Parathyroid adenoma (tissue), 2 donors: ENCODE data around the gene GABRG3.

Experiments
- H2AFZ ChIP-seq: fragments of 300-600 bp; sonication (generic); one replicate; pipeline ENCODE4 v1.7.0; 2017; ENCODE audit warnings: antibody characterized with exemption, mild to moderate bottlenecking
- H3K27ac ChIP-seq: fragments of 300-600 bp; sonication (generic); one replicate; pipeline ENCODE4 v1.7.0; 2017
- H3K27me3 ChIP-seq: fragments of 300-600 bp; sonication (generic); one replicate; pipeline ENCODE4 v1.7.0; 2017; ENCODE audit warnings: low read length; ENCODE audit not compliant: control insufficient read depth, insufficient read depth
- H3K36me3 ChIP-seq: fragments of 300-600 bp; sonication (generic); one replicate; pipeline ENCODE4 v1.7.0; 2017; ENCODE audit warnings: low read length; ENCODE audit not compliant: control insufficient read depth, insufficient read depth
- H3K4me1 ChIP-seq: fragments of 300-600 bp; sonication (generic); one replicate; pipeline ENCODE4 v1.7.0; 2017; ENCODE audit warnings: control low read depth
- H3K4me2 ChIP-seq: fragments of 300-600 bp; sonication (generic); one replicate; pipeline ENCODE4 v1.7.0; 2017; ENCODE audit warnings: low read length
- H3K4me3 ChIP-seq: fragments of 300-600 bp; sonication (generic); one replicate; pipeline ENCODE4 v1.7.0; 2017; ENCODE audit warnings: low read depth, low read length
- H3K79me2 ChIP-seq: fragments of 300-600 bp; sonication (generic); one replicate; pipeline ENCODE4 v1.7.0; 2017; ENCODE audit warnings: control low read depth
- H3K9ac ChIP-seq: fragments of 300-600 bp; sonication (generic); one replicate; pipeline ENCODE4 v1.7.0; 2017; ENCODE audit warnings: mild to moderate bottlenecking
- H3K9me3 ChIP-seq: fragments of 300-600 bp; sonication (generic); one replicate; pipeline ENCODE4 v1.7.0; 2017; ENCODE audit warnings: low read length; ENCODE audit not compliant: control insufficient read depth
- TF ChIP-seq, protein P1 (sequence below): fragments of 300-600 bp; sonication (generic); IDR thresholded peaks from one replicate; pipeline ENCODE4 v1.7.0; 2017; ENCODE audit warnings: antibody characterized with exemption, mild to moderate bottlenecking
- donor health status: primary hyperparathyroidism.

GABRG3 gene

GRCh38 chr15:27082526-27082925 is 111.5 kb downstream of the GABRG3 start:
- Histone ChIP-seq H3K4me1 (no peaks in the 10 kb centered on the region), H3K79me2 (no peaks in the 10 kb centered on the region), H2AFZ (no peak overlapping the region), H3K9me3 (no peaks in the 10 kb centered on the region), H3K4me3 (no peak overlapping the region), H3K9ac (no peak overlapping the region), H3K4me2 (no peak overlapping the region), H3K27me3 (no peaks in the 10 kb centered on the region), H3K36me3 (no peaks in the 10 kb centered on the region), H3K27ac (no peak overlapping the region)
- TF ChIP-seq, protein P1, sequence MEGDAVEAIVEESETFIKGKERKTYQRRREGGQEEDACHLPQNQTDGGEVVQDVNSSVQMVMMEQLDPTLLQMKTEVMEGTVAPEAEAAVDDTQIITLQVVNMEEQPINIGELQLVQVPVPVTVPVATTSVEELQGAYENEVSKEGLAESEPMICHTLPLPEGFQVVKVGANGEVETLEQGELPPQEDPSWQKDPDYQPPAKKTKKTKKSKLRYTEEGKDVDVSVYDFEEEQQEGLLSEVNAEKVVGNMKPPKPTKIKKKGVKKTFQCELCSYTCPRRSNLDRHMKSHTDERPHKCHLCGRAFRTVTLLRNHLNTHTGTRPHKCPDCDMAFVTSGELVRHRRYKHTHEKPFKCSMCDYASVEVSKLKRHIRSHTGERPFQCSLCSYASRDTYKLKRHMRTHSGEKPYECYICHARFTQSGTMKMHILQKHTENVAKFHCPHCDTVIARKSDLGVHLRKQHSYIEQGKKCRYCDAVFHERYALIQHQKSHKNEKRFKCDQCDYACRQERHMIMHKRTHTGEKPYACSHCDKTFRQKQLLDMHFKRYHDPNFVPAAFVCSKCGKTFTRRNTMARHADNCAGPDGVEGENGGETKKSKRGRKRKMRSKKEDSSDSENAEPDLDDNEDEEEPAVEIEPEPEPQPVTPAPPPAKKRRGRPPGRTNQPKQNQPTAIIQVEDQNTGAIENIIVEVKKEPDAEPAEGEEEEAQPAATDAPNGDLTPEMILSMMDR, result no peak

DNA sequence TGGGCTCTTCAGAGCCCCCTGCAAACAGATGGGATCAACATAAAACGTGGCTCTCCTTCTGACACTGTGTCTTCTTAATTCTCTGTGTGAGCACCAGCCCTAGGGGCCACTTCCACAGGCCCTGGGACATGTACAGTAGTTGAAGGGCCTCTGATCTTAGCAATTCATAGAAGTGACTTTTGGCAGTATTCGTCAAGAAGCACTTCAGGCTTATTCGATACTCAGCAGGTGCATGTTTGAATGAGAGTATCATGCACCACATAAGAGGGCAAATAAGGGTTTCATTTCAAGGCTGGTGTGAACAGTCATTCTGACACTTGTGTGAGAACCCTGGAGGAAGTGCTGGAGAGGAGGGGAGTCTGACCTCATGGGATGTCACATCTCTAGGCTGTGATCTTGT is 113.9 kb downstream of the GABRG3 start:
- Histone ChIP-seq H3K9ac (no peak overlapping the region), H3K27ac (no peak overlapping the region), H3K79me2 (no peaks in the 10 kb centered on the region), H3K36me3 (no peaks in the 10 kb centered on the region), H3K9me3 (no peaks in the 10 kb centered on the region), H3K4me2 (no peak overlapping the region), H3K27me3 (no peaks in the 10 kb centered on the region), H2AFZ (no peak overlapping the region), H3K4me1 (no peaks in the 10 kb centered on the region), H3K4me3 (no peak overlapping the region)
- TF ChIP-seq, protein P1, result no peak

GRCh38 chr15:27086149-27086548 is 115.2 kb downstream of the GABRG3 start:
- Histone ChIP-seq H3K79me2 (no peaks in the 10 kb centered on the region), H3K9me3 (no peaks in the 10 kb centered on the region), H3K27ac (no peak overlapping the region), H2AFZ (no peak overlapping the region), H3K4me1 (no peaks in the 10 kb centered on the region), H3K36me3 (no peaks in the 10 kb centered on the region), H3K4me3 (no peak overlapping the region), H3K9ac (no peak overlapping the region), H3K4me2 (no peak overlapping the region), H3K27me3 (no peaks in the 10 kb centered on the region)
- TF ChIP-seq, protein P1, result no peak

DNA sequence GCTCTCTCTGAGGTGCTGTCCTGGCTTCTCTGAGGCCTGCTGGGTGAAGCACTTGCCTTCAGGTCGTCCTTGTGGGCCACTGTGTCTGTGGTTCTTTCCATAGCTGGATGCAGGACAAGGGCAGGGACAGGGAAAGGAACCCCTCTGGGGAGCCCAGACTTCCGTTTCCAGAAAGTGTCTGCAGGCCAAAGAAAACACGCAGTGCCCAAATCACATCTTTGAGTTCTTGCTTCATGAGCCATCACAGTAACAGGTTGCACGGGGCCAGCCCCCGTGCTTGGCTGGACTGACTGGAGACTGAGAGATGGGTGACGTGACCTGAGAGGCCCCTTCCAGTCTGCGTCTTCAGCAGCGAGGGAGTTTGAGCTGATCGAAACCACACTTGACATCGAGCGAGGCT is 115.8 kb downstream of the GABRG3 start:
- H2AFZ ChIP-seq, result no peak overlapping the region
- TF ChIP-seq, protein P1, result no peak

More for the DNA sequence above, 115.8 kb downstream of the GABRG3 start:
- Histone ChIP-seq H3K36me3 (no peaks in the 10 kb centered on the region), H3K4me3 (no peak overlapping the region), H3K9me3 (no peaks in the 10 kb centered on the region), H3K27ac (no peak overlapping the region), H3K27me3 (no peaks in the 10 kb centered on the region), H3K79me2 (no peaks in the 10 kb centered on the region), H3K4me1 (no peaks in the 10 kb centered on the region), H3K9ac (no peak overlapping the region), H3K4me2 (no peak overlapping the region)
